Hippocampal formation (tissue), 2 donors: ENCODE measurements around the gene THAP4.
A peak's percentile ranks its signal among the peaks of the same experiment; 100 is the strongest.

Experiments used
- DNase-seq, 2 donors: peaks; one replicate each; lab custom pipeline; 2025; lab: John Stamatoyannopoulos, UW

THAP4 gene

GRCh38 chr2:241637018-241637794 is at the start of gene THAP4, which contains the start of gene ATG4B:
TSS of gene THAP4 (minus strand) at chr2:241637158. CDS start at chr2:241637017, 141 bp downstream.
TSS of gene ATG4B (plus strand) at chr2:241637693. CDS start at chr2:241637715, 22 bp downstream.
- DNase-seq, result peak; percentile 81 to 85

- DNase-seq, result no peak
These were observed 49.3 kb upstream of the THAP4 start for GRCh38 chr2:241686324-241686649.

- no peak for DNase-seq
These were observed 44.1 kb upstream of the THAP4 start for GRCh38 chr2:241680827-241681599.

GRCh38 chr2:241680044-241680443 is 43.1 kb upstream of the THAP4 start:
- DNase-seq, result no peak

- no peak for DNase-seq
These were observed 42.0 kb upstream of the THAP4 start for GRCh38 chr2:241678784-241679540.

GRCh38 chr2:241678307-241678706 is 41.3 kb upstream of the THAP4 start:
- DNase-seq, result no peak

- DNase-seq, result no peak
These were observed 40.4 kb upstream of the THAP4 start for GRCh38 chr2:241677392-241677791.

- no peak for DNase-seq
These were observed 39.7 kb upstream of the THAP4 start for GRCh38 chr2:241676665-241677064.

GRCh38 chr2:241675885-241676284 is 38.9 kb upstream of the THAP4 start:
- no peak for DNase-seq

GRCh38 chr2:241673797-241674725 is 37.1 kb upstream of the THAP4 start:
- DNase-seq, result peak in 1 of 2 donors; percentile 9

- no peak for DNase-seq
These were observed 36.3 kb upstream of the THAP4 start for GRCh38 chr2:241673189-241673663.

- DNase-seq, result no peak
These were observed 35.6 kb upstream of the THAP4 start for GRCh38 chr2:241672243-241673188.

GRCh38 chr2:241671457-241672240 is 34.7 kb upstream of the THAP4 start:
- no peak for DNase-seq

GRCh38 chr2:241670333-241671110 is 33.6 kb upstream of the THAP4 start:
- no peak for DNase-seq

- no peak for DNase-seq
These were observed 31.9 kb upstream of the THAP4 start for GRCh38 chr2:241668839-241669238.

- DNase-seq, result no peak
These were observed 31.4 kb upstream of the THAP4 start for GRCh38 chr2:241668354-241668753.

GRCh38 chr2:241666627-241667400 is 29.9 kb upstream of the THAP4 start:
- DNase-seq, result no peak
